Measurements from ENCODE around the gene CELF4.
"Not testable (repeated sequence)": the region's sequence is repeated elsewhere in the genome, so short reads cannot be mapped to it uniquely, and the experiment has no call there.

The CELF4 gene

GRCh38 chr18:37385846-37386778 is 179.5 kb downstream of the CELF4 start:
- DNase-seq: no peak

GRCh38 chr18:37383846-37384595 is 181.6 kb downstream of the CELF4 start:
- DNase-seq: no peak

- DNase-seq: no peak
Observed at GRCh38 chr18:37383036-37383785, 182.4 kb downstream of the CELF4 start.

- no peak for DNase-seq
Observed at GRCh38 chr18:37381554-37381953, 184.0 kb downstream of the CELF4 start.

- DNase-seq: no peak
Observed at GRCh38 chr18:37380546-37381110, 185.0 kb downstream of the CELF4 start.

GRCh38 chr18:37378336-37379010 is 187.1 kb downstream of the CELF4 start:
- no peak for DNase-seq

GRCh38 chr18:37375181-37375580 is 190.4 kb downstream of the CELF4 start:
- DNase-seq: no peak

GRCh38 chr18:37368110-37368954 is 197.3 kb downstream of the CELF4 start:
- DNase-seq: no peak

- DNase-seq: no peak
Observed at GRCh38 chr18:37364237-37364636, 201.4 kb downstream of the CELF4 start.

GRCh38 chr18:37362158-37362890 is 203.3 kb downstream of the CELF4 start:
- DNase-seq: no peak

- no peak for DNase-seq
Observed at GRCh38 chr18:37361335-37362157, 204.1 kb downstream of the CELF4 start.

- not testable (repeated sequence) for DNase-seq
Observed at GRCh38 chr18:37358061-37358460, 207.5 kb downstream of the CELF4 start.

- DNase-seq: no peak
Observed at GRCh38 chr18:37355772-37356171, 209.8 kb downstream of the CELF4 start.

- no peak for DNase-seq
Observed at GRCh38 chr18:37351110-37351509, 214.5 kb downstream of the CELF4 start.

GRCh38 chr18:37348729-37349128 is 216.9 kb downstream of the CELF4 start:
- no peak for DNase-seq

GRCh38 chr18:37346048-37346447 is 219.6 kb downstream of the CELF4 start:
- no peak for DNase-seq

GRCh38 chr18:37343542-37343851 is 222.1 kb downstream of the CELF4 start:
- DNase-seq: no peak

GRCh38 chr18:37341473-37342086 is 224.0 kb downstream of the CELF4 start:
- DNase-seq: no peak

- no peak for DNase-seq
Observed at GRCh38 chr18:37341016-37341415, 224.6 kb downstream of the CELF4 start.

Data from SIG-M5 (cell line).